Measurements from ENCODE around the gene GNAI2.
A peak's percentile ranks its signal among the peaks of the same experiment; 100 is the strongest.
"Not testable (repeated sequence)": the region's sequence is repeated elsewhere in the genome, so short reads cannot be mapped to it uniquely, and the experiment has no call there.

Gene GNAI2

GRCh38 chr3:50276762-50277101 is 40.7 kb downstream of the GNAI2 start:
- DNase-seq (ENCODE audit: insufficient read length, low spot score), result no peak
- FAIRE-seq, result no peak
- no peak for TF ChIP-seq POU2F2 (IDR thresholded peaks at IDR 0.05; ENCODE audit: low read depth, low read length)
- TF ChIP-seq SPI1 (IDR thresholded peaks at IDR 0.05; ENCODE audit: low read depth, low read length), result no peak
- no peak for TF ChIP-seq TAF1 (IDR thresholded peaks at IDR 0.05; ENCODE audit: low read depth, low read length)
- TF ChIP-seq POLR2AphosphoS5 (IDR thresholded peaks at IDR 0.05; ENCODE audit: low read depth, low read length), result no peak
- TF ChIP-seq POLR2A (IDR thresholded peaks at IDR 0.05; ENCODE audit: low read depth, low read length), result no peak
- TF ChIP-seq PAX5 (IDR thresholded peaks at IDR 0.05; ENCODE audit: insufficient read depth, low read length, severe bottlenecking), result no peak

GRCh38 chr3:50278123-50278879 is 42.3 kb downstream of the GNAI2 start:
- no peak for FAIRE-seq

DNA sequence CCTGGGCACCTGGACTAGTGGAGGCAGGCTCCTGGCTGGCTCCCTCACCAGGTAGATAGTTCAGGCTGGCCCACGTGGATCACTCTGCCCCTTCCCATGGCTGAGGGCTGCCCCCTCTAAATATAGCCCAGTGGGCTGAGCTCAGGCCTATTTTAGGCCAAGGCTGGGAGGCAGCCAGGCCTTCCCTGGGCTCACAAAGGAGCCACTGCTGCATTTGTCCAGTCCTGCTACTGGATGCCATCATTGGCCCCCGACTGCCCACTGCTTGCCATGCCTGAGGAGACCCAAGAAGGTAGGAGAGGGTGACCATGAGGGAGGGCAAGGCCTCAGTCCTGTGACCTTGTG is 42.8 kb downstream of the GNAI2 start, which contains the start of gene LSMEM2:
LSMEM2 (plus strand) TSS at position 208 of the 345 bp plus-strand sequence; CDS start at position 235, 27 bp downstream.
- FAIRE-seq, result no peak
- TF ChIP-seq TAF1 (IDR thresholded peaks at IDR 0.05; ENCODE audit: low read depth, low read length) (no peak), POU2F2 (IDR thresholded peaks at IDR 0.05; ENCODE audit: low read depth, low read length) (no peak), SPI1 (IDR thresholded peaks at IDR 0.05; ENCODE audit: low read depth, low read length) (no peak), PAX5 (IDR thresholded peaks at IDR 0.05; ENCODE audit: insufficient read depth, low read length, severe bottlenecking) (no peak), POLR2A (IDR thresholded peaks at IDR 0.05; ENCODE audit: low read depth, low read length) (no peak), POLR2AphosphoS5 (IDR thresholded peaks at IDR 0.05; ENCODE audit: low read depth, low read length) (no peak)
- no peak for DNase-seq (ENCODE audit: insufficient read length, low spot score)

More at GRCh38 chr3:50278123-50278879, 42.3 kb downstream of the GNAI2 start:
- TF ChIP-seq PAX5 (IDR thresholded peaks at IDR 0.05; ENCODE audit: insufficient read depth, low read length, severe bottlenecking) (no peak), TAF1 (IDR thresholded peaks at IDR 0.05; ENCODE audit: low read depth, low read length) (no peak), SPI1 (IDR thresholded peaks at IDR 0.05; ENCODE audit: low read depth, low read length) (no peak), POU2F2 (IDR thresholded peaks at IDR 0.05; ENCODE audit: low read depth, low read length) (no peak), POLR2A (IDR thresholded peaks at IDR 0.05; ENCODE audit: low read depth, low read length) (no peak), POLR2AphosphoS5 (IDR thresholded peaks at IDR 0.05; ENCODE audit: low read depth, low read length) (no peak)
- no peak for DNase-seq (ENCODE audit: insufficient read length, low spot score)

- TF ChIP-seq POU2F2 (IDR thresholded peaks at IDR 0.05; ENCODE audit: low read depth, low read length) (no peak), TAF1 (IDR thresholded peaks at IDR 0.05; ENCODE audit: low read depth, low read length) (no peak), POLR2A (IDR thresholded peaks at IDR 0.05; ENCODE audit: low read depth, low read length) (no peak), PAX5 (IDR thresholded peaks at IDR 0.05; ENCODE audit: insufficient read depth, low read length, severe bottlenecking) (no peak), POLR2AphosphoS5 (IDR thresholded peaks at IDR 0.05; ENCODE audit: low read depth, low read length) (no peak), SPI1 (IDR thresholded peaks at IDR 0.05; ENCODE audit: low read depth, low read length) (no peak)
- FAIRE-seq (no peak), DNase-seq (ENCODE audit: insufficient read length, low spot score) (no peak)
These were observed 43.4 kb downstream of the GNAI2 start for GRCh38 chr3:50279255-50280016.

GRCh38 chr3:50284121-50284520 is 48.1 kb downstream of the GNAI2 start:
- not testable (repeated sequence) for FAIRE-seq

GRCh38 chr3:50286322-50287227 is 50.6 kb downstream of the GNAI2 start:
- TF ChIP-seq POLR2AphosphoS5 (IDR thresholded peaks at IDR 0.05; ENCODE audit: low read depth, low read length) (peak; percentile 60), SPI1 (IDR thresholded peaks at IDR 0.05; ENCODE audit: low read depth, low read length) (no peak)
- FAIRE-seq, result no peak
- no peak for DNase-seq (ENCODE audit: insufficient read length, low spot score)

More at GRCh38 chr3:50284121-50284520, 48.1 kb downstream of the GNAI2 start:
- DNase-seq (ENCODE audit: insufficient read length, low spot score), result not testable (repeated sequence)

- FAIRE-seq (no peak), DNase-seq (ENCODE audit: insufficient read length, low spot score) (no peak)
- TF ChIP-seq SPI1 (IDR thresholded peaks at IDR 0.05; ENCODE audit: low read depth, low read length) (no peak), POLR2A (IDR thresholded peaks at IDR 0.05; ENCODE audit: low read depth, low read length) (no peak), POU2F2 (IDR thresholded peaks at IDR 0.05; ENCODE audit: low read depth, low read length) (no peak), PAX5 (IDR thresholded peaks at IDR 0.05; ENCODE audit: insufficient read depth, low read length, severe bottlenecking) (no peak), TAF1 (IDR thresholded peaks at IDR 0.05; ENCODE audit: low read depth, low read length) (no peak)
These were observed 51.3 kb downstream of the GNAI2 start for GRCh38 chr3:50287262-50287661.

DNA sequence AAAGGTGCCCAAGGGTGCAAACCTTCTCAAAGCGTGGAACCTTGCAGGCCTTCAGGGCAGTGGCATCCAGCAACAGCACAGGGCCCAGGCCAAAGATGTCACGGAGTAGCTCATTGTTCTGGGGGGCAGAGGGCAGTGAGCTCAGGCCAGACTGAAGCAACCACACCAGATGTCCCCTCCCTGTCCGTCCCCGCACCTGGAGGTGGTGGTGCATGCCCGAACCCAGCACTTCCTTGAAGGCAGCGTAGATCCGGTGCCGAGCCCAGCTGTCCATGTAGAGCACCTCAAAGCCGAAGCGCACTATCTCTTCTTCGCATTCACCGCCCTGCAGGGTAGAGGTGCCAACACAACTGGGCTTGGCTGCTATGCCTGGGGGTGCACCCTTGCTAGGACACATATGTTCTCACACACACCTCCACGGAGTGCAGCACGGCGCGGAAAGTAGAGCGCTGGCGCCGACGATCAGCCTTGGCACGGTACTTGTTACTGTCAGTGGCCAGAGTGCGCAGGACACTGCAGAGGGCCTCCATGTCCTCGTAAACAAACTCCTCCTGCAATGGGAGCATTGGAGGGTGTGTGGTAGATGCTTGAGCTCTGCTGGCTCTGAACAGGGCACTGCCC is 52.5 kb downstream of the GNAI2 start:
- no peak for FAIRE-seq
- TF ChIP-seq PAX5 (IDR thresholded peaks at IDR 0.05; ENCODE audit: insufficient read depth, low read length, severe bottlenecking), result no peak
- TF ChIP-seq POLR2A (IDR thresholded peaks at IDR 0.05; ENCODE audit: low read depth, low read length), result no peak
- TF ChIP-seq SPI1 (IDR thresholded peaks at IDR 0.05; ENCODE audit: low read depth, low read length), result no peak
- TF ChIP-seq POLR2AphosphoS5 (IDR thresholded peaks at IDR 0.05; ENCODE audit: low read depth, low read length), result no peak
- no peak for TF ChIP-seq TAF1 (IDR thresholded peaks at IDR 0.05; ENCODE audit: low read depth, low read length)
- no peak for TF ChIP-seq POU2F2 (IDR thresholded peaks at IDR 0.05; ENCODE audit: low read depth, low read length)
- DNase-seq (ENCODE audit: insufficient read length, low spot score), result no peak

DNA sequence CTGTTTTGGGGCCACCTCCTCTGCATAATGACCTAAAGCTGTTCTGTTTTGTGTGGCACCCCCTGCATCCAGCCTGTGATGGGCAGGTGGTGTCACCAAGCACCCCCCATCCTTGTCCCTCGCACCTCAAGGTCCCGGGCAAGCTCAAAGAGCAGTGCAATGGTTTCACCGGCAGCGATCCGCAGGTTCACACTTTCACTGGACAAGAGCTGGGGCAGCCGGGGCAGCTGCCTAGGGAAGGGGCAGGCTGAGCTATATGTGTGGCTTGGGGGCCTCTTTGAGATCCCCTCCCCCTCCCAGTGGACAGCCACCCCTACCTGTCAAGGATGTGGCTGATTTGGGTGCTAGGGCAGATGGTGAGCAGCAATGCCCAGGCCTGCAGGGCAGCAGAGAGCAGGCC is 53.1 kb downstream of the GNAI2 start:
- no peak for TF ChIP-seq POU2F2 (IDR thresholded peaks at IDR 0.05; ENCODE audit: low read depth, low read length)
- no peak for TF ChIP-seq PAX5 (IDR thresholded peaks at IDR 0.05; ENCODE audit: insufficient read depth, low read length, severe bottlenecking)
- TF ChIP-seq POLR2A (IDR thresholded peaks at IDR 0.05; ENCODE audit: low read depth, low read length), result no peak
- TF ChIP-seq SPI1 (IDR thresholded peaks at IDR 0.05; ENCODE audit: low read depth, low read length), result no peak
- TF ChIP-seq POLR2AphosphoS5 (IDR thresholded peaks at IDR 0.05; ENCODE audit: low read depth, low read length), result no peak
- no peak for TF ChIP-seq TAF1 (IDR thresholded peaks at IDR 0.05; ENCODE audit: low read depth, low read length)
- DNase-seq (ENCODE audit: insufficient read length, low spot score), result no peak
- no peak for FAIRE-seq

All from GM12891 (cell line).